Measurements from ENCODE around the gene HIBCH.

HIBCH gene

GRCh38 chr2:190217616-190218015, 102.0 kb downstream of the HIBCH start:
- no peak overlapping the region for H3K27ac ChIP-seq
- TF ChIP-seq CTCF (conservative IDR thresholded peaks at IDR 0.05) (no peak), ZFX (IDR thresholded peaks at IDR 0.05) (no peak)

- no peak overlapping the region for H3K27ac ChIP-seq
- no peak for TF ChIP-seq ZFX (IDR thresholded peaks at IDR 0.05)
- TF ChIP-seq CTCF (conservative IDR thresholded peaks at IDR 0.05), result no peak
Measured at GRCh38 chr2:190216829-190217228, 102.8 kb downstream of the HIBCH start.

DNA sequence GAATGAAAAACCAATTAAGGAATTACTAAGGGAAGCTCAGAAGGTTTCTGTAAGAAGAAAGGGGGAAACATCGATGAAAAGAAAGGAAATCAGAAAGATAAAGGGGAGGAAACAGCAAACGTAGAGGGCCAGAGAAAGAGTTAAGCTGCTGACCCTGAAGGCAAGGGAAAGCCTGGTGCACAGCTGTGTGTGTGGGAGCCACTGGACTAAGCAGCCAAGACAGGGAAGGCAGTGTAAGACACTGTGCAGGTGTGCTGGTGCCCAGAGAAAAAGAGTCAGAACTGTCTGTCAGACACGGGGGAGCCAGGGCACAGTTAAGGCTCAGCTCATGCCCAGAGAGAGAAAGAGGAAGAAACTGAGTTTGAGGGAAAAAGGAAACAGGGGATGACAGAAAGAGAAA, 104.0 kb downstream of the HIBCH start:
- no peak overlapping the region for H3K27ac ChIP-seq
- TF ChIP-seq CTCF (conservative IDR thresholded peaks at IDR 0.05), result no peak
- TF ChIP-seq ZFX (IDR thresholded peaks at IDR 0.05), result no peak

DNA sequence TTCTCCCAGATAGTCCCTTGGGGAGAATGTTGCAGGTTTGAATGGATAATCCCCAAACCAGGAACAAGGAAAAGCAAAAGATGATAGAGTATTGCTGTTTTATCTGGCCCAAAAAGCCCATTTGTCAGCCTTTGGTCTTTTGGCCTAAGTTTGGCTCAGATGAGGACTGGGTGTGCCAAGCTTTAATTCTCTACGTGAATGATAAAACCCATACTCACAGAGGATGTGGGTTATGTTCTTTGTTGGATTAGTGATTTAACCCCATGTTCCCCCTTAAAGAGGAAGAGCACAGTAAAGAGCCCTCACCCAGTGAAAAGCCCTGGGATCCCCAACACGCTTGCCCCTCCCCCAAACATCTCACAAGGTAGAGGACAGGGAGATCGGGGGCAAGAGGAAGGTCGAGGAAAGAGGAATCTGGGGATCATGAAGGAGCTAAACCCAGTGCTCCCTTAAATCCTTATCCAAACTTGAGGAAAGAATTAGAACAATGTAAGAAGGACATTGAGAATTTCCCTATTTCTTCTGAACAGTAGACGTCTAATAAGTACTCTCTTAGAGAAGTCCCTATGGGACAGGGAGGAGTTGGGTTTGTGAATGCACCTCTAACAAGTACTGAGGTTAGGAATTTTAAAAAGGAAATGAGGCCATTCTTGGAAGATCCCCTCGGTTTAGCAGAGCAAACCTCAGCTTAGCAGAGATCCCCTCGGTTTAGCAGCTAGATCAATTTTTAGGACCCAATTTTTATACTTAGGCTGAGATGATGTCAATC, 105.0 kb downstream of the HIBCH start:
- H3K27ac ChIP-seq, result no peak overlapping the region; the same call in 1 of the 2 replicates
- TF ChIP-seq CTCF (conservative IDR thresholded peaks at IDR 0.05) (no peak), ZFX (IDR thresholded peaks at IDR 0.05) (no peak)

DNA sequence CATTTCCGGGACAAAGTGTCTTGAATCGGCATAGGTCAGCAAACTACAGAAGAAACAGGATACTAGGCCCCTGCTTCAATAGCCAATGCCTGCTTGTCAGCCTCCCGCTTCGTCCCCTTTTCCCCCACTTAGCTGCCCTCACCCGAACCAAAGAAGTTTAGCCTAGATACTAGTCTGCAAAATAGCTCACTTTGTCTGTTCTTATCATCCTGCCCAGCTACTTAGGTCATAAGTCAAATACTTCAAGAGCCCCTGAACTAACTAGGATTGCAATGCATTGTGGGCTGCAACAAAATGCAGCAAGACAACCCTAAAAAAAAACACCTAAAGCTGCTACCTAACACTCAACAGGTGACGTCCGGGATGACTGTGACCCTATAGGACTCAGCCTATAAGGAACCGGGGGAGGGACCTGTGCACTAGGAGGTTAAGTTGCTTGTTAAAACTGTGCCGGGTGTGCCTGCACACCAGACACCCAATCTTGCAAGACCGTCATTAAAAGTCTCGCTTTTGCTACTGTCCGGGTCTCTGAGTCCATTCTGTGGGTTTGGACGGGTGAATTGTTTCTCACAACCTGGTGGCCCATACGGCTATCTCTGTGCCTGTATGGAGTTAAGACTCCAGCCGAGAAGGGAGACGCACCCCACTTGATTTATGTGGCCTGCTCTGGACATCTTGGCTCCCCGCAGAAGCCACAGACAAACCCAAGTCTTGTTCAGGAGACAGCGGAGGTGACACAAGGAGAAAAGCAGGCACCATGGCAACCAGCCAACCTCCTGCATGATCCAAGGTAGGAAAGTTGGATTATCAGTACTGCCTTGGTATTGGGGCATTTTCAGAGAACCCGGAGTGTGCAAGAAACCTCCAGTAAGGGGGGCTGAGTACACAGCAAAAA, 105.9 kb downstream of the HIBCH start:
- H3K27ac ChIP-seq, result peak overlapping the region; percentile 5
- TF ChIP-seq CTCF (conservative IDR thresholded peaks at IDR 0.05), result no peak
- TF ChIP-seq ZFX (IDR thresholded peaks at IDR 0.05), result no peak

GRCh38 chr2:190210471-190210870, 109.2 kb downstream of the HIBCH start:
- no peak for TF ChIP-seq CTCF (conservative IDR thresholded peaks at IDR 0.05)
- TF ChIP-seq ZFX (IDR thresholded peaks at IDR 0.05), result no peak
- H3K27ac ChIP-seq, result no peak overlapping the region

- TF ChIP-seq CTCF (conservative IDR thresholded peaks at IDR 0.05), result no peak
- TF ChIP-seq ZFX (IDR thresholded peaks at IDR 0.05), result no peak
- H3K27ac ChIP-seq, result no peak overlapping the region
Measured at GRCh38 chr2:190209559-190209958, 110.1 kb downstream of the HIBCH start.
